RWPE1 (cell line): ENCODE measurements around the gene VWA7.
"Not testable (repeated sequence)": the region's sequence is repeated elsewhere in the genome, so short reads cannot be mapped to it uniquely, and the experiment has no call there.

ENCODE experiments used
- CTCF ChIA-PET: fragments of 350-600 bp; sonication (Branson Sonifier 250); formaldehyde crosslinking; extraction: SDS; loops from one replicate; lab custom pipeline; 2021; lab: Yijun Ruan, JAX
- POLR2A ChIA-PET: fragments of 400-600 bp; formaldehyde crosslinking; extraction: SDS; loops from one replicate; lab custom pipeline; 2020; ENCODE audit warnings: antibody characterized with exemption; ENCODE audit not compliant: low non-redundant PET; lab: Yijun Ruan, JAX
- DNase-seq: peaks from one replicate; pipeline ENCODE4 v3.0.0; 2012; ENCODE audit warnings: low spot score
- H3K27ac ChIP-seq: fragments of 450-650 bp; 2 replicates; pipeline ENCODE4 v1.5.1; 2017
- CTCF ChIP-seq: fragments of 450-650 bp; conservative IDR thresholded peaks from 2 replicates; pipeline ENCODE4 v1.5.1; 2017; ENCODE audit warnings: low read depth, mild to moderate bottlenecking

VWA7 gene

DNA sequence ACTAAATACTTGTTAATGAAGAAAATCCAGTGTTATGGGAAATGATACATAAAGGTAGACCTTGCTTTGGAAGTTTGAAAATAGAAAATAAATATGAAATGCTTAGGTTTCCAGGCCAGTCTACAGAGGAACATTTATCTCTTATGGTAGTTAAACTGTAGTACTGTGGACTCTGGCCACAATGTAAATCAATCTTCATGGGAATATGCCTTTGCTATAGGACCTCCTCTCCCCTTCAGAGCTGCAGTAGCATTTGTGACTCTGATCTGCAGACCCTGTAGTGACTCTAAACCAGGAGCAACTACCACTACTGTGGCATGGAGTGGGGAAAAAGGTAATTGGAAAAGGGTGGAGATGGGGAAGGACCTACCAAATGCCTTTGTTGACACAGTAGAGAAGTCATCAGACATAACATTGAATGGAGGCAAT lies 42.8 kb upstream of the VWA7 start:
- DNase-seq: no peak
- TF ChIP-seq CTCF: no peak
- peak overlapping the region; percentile 69 for H3K27ac ChIP-seq
- ChIA-PET CTCF (interaction anchor here (0.6 kb wide), 2 partner anchors 10 to 52 kb away, joined by 3 to 4 read pairs; no protein-coding TSS in a partner anchor), POLR2A (no interaction called here)

DNA sequence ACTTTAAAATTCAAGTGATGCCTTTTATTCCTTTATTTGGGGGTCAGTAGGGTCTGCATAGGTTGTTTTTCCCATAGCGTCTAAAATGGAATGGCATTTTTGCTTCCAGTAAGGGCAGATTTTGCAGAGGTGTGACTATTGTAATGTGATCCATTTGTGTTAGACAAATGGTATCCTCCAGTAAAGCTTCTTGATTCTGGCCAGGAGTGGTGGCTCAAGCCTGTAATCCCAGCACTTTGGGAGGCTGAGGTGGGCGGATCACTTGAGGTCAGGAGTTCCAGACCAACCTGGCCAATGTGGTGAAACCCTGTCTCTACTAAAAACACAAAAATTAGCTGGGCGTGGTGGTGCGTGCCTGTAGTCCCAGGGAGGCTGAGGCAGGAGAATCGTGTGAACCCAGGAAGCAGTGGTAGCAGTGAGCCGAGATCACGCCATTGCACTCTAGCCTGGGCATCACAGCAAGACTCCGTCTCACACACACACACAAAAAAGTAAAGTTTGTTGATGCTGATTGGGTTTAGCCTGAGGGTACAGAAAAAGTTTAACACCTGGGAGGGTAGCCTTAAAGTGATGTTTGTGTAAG lies 40.9 kb upstream of the VWA7 start:
- CTCF ChIA-PET: interaction anchor here (0.6 to 1.0 kb wide), 2 partner anchors 13 to 40 kb away, joined by 3 to 11 read pairs; no protein-coding TSS in a partner anchor
- not testable (repeated sequence) for DNase-seq
- POLR2A ChIA-PET: interaction anchor here (0.5 to 1.0 kb wide), 3 partner anchors 9 to 13 kb away, joined by 3 to 4 read pairs (median 3); partner anchors contain the start of genes HSPA1B and LSM2
- peak overlapping the region; percentile 81 for H3K27ac ChIP-seq

GRCh38 chr6:31817133-31817928 lies 40.2 kb upstream of the VWA7 start:
- ChIA-PET POLR2A (interaction anchor here (0.5 to 0.7 kb wide), 2 partner anchors 11 to 14 kb away, joined by 3 read pairs; partner anchors contain the start of gene LSM2), CTCF (interaction anchor here (0.6 to 1.0 kb wide), 2 partner anchors 14 to 39 kb away, joined by 3 to 11 read pairs; no protein-coding TSS in a partner anchor)
- not testable (repeated sequence) for DNase-seq
- peak overlapping the region; percentile 81 for H3K27ac ChIP-seq

DNA sequence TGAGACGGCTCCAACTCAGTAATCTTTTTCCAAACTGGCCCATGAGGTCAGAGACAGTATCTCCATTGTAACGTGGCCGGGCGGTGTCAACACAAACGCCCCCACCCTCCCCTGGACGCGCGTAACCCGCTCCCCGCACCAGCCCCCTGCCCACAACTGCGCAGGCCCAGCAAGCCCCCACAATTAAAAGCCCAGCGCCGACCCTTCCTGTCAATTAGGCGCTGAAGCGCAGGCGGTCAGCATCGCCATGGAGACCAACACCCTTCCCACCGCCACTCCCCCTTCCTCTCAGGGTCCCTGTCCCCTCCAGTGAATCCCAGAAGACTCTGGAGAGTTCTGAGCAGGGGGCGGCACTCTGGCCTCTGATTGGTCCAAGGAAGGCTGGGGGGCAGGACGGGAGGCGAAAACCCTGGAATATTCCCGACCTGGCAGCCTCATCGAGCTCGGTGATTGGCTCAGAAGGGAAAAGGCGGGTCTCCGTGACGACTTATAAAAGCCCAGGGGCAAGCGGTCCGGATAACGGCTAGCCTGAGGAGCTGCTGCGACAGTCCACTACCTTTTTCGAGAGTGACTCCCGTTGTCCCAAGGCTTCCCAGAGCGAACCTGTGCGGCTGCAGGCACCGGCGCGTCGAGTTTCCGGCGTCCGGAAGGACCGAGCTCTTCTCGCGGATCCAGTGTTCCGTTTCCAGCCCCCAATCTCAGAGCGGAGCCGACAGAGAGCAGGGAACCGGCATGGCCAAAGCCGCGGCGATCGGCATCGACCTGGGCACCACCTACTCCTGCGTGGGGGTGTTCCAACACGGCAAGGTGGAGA lies 38.1 kb upstream of the VWA7 start, which contains the start of the genes HSPA1A and HSPA1L:
Gene HSPA1A (plus strand): TSS at position 519 of the 814 bp plus-strand sequence. CDS start 214 bp downstream, at position 733.
Gene HSPA1L (minus strand): TSS at position 259 of the 814 bp plus-strand sequence. CDS start 3,311 bp downstream, outside the sequence.
- TF ChIP-seq CTCF: no peak
- H3K27ac ChIP-seq: peak within 1 kb of the TSS; percentile 100
- POLR2A ChIA-PET: interaction anchor here (1.2 to 1.3 kb wide), 3 partner anchors 12 to 22 kb away, joined by 3 to 32 read pairs (median 5); partner anchors contain the start of gene HSPA1B
- CTCF ChIA-PET: interaction anchor here (1.0 kb wide), 1 partner anchor 15 kb away, joined by 3 read pairs; no protein-coding TSS in a partner anchor
- peak; percentile 99 for DNase-seq

DNA sequence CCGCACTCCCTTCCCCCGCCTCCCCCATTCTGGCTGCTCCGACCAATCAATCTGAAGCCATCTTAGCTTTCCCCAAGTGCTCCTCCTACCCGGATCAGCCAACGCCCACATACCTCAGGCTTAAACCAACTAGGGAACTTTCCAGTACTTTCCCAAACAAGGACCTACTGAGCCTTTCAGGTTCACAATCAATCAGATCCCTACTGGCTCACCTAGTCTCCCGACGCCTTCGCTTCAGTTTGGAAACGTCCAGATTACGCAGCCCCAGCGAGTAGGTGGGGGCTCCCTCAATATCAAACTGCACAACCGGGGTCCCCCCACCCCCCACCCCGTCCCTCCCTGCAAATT lies 37.5 kb upstream of the VWA7 start:
- POLR2A ChIA-PET: interaction anchor here (0.6 to 1.3 kb wide), 4 partner anchors 13 to 22 kb away, joined by 3 to 32 read pairs (median 4); partner anchors contain the start of gene HSPA1B
- CTCF ChIA-PET: no interaction called here
- peak; percentile 97 for DNase-seq
- H3K27ac ChIP-seq: peak overlapping the region; percentile 100
- TF ChIP-seq CTCF: no peak

DNA sequence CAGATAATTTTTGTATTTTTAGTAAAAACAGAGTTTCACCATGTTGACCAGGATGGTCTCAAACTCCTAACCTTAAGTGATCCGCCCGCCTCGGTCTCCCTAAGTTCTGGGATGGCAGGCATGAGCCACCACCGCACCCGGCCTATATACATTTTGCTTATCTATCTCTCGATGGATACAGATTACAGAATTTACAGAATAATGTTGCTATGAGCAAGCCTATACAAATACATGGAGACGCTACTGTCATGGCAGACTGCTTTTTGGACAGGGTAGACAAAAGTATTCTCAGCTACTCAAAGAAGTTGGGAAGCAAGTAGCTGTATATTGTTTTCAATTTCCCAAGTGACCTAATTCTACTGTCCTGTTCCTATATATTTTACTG lies 36.3 kb upstream of the VWA7 start:
- peak overlapping the region; percentile 100 for H3K27ac ChIP-seq
- ChIA-PET POLR2A (no interaction called here), CTCF (interaction anchor here (0.8 kb wide), 1 partner anchor 17 kb away, joined by 5 read pairs; no protein-coding TSS in a partner anchor)
- DNase-seq: no peak
- TF ChIP-seq CTCF: no peak

GRCh38 chr6:31811645-31812044 lies 34.5 kb upstream of the VWA7 start:
- peak overlapping the region; percentile 18; the same call in 1 of the 2 replicates for H3K27ac ChIP-seq
- ChIA-PET POLR2A (no interaction called here), CTCF (no interaction called here)
- TF ChIP-seq CTCF: no peak
- DNase-seq: no peak

DNA sequence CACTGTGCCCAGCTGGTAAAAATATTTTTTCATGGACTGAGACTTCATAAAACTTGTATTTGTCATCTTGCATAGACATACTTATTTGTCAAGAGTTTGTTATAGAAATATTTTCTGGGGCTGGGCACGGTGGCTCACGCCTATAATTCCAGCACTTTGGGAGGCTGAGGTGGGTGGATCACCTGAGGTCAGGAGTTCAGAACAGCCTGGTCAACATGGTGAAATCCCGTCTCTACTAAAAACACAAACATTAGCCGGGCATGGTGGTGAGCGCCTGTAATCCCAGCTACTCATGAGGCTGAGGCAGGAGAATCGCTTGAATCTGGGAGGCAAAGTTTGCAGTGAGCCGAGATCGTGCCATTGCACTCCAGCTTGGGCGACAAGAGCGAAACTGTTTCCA lies 31.5 kb upstream of the VWA7 start:
- DNase-seq: not testable (repeated sequence)
- ChIA-PET CTCF (interaction anchor here (0.6 kb wide), 1 partner anchor 97 kb away, joined by 3 read pairs; no protein-coding TSS in a partner anchor), POLR2A (interaction anchor here (0.6 kb wide), 2 partner anchors 47 to 76 kb away, joined by 3 to 4 read pairs; no protein-coding TSS in a partner anchor)
- H3K27ac ChIP-seq: peak overlapping the region; percentile 35; the same call in 1 of the 2 replicates
